RCC 7860 (cell line): ENCODE results near the gene TACSTD2.
"Not testable (repeated sequence)": the region's sequence is repeated elsewhere in the genome, so short reads cannot be mapped to it uniquely, and the experiment has no call there.

Source experiments
- DNase-seq: peaks from one replicate; pipeline ENCODE4 v3.0.0-alpha.2; 2015; ENCODE audit warnings: low spot score
- FAIRE-seq: peaks from 2 replicates; lab custom pipeline; 2012; peaks lifted over from hg19 to GRCh38; lab: Jason Lieb, UNC

The TACSTD2 gene, protein sequence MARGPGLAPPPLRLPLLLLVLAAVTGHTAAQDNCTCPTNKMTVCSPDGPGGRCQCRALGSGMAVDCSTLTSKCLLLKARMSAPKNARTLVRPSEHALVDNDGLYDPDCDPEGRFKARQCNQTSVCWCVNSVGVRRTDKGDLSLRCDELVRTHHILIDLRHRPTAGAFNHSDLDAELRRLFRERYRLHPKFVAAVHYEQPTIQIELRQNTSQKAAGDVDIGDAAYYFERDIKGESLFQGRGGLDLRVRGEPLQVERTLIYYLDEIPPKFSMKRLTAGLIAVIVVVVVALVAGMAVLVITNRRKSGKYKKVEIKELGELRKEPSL

DNA sequence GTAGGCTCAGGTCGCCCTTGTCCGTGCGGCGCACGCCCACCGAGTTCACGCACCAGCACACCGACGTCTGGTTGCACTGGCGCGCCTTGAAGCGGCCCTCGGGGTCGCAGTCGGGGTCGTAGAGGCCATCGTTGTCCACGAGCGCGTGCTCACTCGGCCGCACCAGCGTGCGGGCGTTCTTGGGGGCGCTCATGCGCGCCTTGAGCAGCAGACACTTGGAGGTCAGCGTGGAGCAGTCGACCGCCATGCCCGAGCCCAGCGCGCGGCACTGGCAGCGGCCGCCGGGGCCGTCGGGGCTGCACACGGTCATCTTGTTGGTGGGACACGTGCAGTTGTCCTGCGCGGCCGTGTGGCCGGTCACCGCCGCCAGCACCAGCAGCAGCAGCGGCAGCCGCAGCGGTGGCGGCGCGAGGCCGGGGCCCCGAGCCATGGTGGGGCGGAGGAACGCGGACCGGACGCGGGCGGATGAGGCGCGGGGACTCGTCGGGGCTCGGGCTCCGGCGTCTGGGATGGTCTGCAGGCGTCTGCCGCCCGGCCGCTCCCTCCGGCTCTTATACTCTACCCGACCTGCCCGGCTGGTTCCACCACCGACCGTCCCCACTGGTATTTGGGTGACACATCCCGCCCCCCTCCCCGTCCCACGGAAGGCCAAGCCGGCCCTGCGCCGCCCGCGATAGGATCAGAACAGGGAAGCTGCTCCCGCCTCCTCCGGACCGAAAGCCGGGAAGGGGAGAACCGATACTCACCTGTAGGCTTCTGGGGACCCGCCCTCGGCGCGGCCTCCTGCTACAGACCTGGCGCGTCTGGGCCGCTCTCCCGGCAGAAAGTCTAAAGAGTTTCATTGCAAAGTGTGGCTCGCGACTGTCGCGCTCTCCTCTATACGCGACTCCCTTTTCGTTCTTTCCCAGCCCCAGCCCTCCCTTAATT lies at the start of gene TACSTD2:
Gene TACSTD2, minus strand, starts transcription at position 526 of the 927 bp plus-strand sequence. Its CDS starts 96 bp downstream, at position 430.
- FAIRE-seq, result no peak
- DNase-seq, result no peak

DNA sequence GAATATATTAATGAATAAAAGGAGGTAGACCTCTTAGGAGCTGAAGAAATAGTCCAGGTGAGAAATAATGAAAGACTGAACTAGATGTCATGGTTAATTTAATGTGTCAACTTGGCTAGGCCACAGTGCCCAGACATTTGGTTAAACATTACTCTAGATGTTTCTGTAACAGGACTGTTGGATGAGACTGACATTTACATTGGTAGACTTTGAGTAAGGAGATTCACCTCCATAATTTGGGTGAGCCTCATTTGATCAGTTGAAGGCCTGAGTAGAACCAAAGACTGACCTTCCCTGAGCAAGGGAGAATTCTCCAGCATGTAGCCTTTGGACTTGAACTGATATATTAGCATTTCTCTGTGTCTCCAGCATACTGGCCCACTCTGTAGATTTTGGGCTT lies 49.2 kb upstream of the TACSTD2 start:
- FAIRE-seq, result peak; percentile 69
- no peak for DNase-seq

DNA sequence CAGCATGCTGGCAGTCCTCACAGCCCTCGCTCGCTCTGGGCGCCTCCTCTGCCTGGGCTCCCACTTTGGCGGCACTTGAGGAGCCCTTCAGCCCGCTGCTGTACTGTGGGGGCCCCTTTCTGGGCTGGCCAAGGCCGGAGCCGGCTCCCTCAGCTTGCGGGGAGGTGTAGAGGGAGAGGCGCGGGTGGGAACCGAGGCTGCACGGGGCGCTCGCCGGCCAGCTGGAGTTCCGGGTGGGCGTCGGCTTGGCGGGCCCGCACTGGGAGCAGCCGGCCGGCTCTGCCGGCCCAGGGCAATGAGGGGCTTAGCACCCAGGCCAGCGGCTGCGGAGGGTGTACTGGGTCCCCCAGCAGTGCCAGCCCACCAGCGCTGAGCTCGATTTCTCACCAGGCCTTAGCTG lies 46.2 kb upstream of the TACSTD2 start:
- not testable (repeated sequence) for DNase-seq, FAIRE-seq

GRCh38 chr1:58622571-58622970 lies 45.5 kb upstream of the TACSTD2 start:
- DNase-seq (no peak), FAIRE-seq (no peak)

GRCh38 chr1:58621391-58621790 lies 44.3 kb upstream of the TACSTD2 start:
- no peak for DNase-seq
- no peak for FAIRE-seq

DNA sequence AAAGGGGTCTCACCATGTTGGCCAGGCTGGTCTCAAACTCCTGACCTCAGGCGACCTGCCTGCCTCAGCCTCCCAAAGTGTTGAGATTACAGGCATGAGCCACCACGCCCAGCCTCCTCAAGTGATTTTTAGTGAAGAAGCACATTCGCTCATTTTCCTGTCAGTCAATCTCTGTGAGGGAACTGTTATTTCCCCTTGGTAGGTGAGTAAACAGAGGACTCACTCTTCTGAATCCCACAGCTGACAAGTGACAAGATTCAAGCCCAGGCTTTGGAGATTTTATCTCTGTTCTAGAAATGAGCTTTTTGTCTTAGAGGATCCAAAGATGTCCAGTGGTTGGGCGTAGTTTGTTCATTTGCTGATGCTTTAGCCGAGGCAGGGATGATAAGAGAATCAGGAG lies 43.9 kb upstream of the TACSTD2 start:
- no peak for FAIRE-seq
- peak; percentile 14 for DNase-seq

DNA sequence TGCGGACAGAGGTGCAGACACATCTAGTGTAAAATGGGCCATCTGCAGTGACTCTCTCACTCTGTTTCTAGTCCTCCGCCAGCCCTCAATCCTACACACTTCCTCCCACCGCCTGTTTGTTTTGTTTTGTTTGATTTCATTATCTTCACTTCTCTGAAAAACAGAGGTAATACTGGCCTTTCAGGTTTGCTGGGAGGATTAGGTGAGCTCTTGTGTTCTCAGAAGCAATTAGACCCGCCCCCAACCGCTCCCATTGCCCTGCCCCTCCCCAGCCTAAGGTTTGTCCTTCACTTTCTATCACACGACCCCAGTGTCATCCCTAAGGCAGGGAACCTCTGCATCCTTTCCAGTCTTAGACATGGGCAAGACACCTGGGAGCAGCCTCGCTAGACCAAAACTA lies 43.2 kb upstream of the TACSTD2 start:
- no peak for FAIRE-seq
- DNase-seq, result no peak

DNA sequence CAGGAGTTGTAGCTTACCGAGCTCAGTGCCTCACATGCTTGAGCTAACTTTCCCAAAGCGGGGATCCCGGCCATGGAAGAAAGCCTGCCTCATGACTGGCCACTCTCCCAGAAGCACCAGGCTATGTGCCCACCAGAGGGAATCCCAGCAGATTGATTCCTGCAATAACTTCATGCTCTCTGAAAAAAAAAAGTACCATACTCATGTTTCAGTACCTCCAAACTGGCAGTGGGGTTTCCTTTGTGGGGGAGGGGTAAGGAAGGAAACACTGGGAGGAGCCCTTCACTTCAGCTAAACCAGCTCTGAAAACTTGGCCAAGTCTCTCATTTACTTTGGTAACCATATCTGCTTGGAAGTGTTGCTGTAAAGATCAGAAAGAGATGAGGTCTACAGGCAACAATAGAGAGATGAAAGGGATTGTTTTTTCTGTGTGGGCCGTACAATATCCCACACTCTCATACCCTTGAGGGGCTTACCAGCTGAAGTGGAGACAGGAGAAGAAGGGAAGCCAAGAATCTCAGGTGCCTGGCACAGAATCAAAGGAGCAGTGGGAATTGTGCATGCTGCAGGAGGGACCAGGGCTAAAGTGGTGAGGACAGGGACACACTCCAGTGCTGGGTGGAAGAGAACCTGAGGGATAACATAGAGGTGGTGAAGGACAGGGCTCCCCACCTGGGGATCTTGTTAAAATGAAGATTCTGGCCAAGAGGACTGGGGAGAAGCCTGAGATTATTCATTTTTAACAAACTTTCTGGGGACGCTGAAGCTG lies 42.4 kb upstream of the TACSTD2 start:
- no peak for DNase-seq
- no peak for FAIRE-seq

DNA sequence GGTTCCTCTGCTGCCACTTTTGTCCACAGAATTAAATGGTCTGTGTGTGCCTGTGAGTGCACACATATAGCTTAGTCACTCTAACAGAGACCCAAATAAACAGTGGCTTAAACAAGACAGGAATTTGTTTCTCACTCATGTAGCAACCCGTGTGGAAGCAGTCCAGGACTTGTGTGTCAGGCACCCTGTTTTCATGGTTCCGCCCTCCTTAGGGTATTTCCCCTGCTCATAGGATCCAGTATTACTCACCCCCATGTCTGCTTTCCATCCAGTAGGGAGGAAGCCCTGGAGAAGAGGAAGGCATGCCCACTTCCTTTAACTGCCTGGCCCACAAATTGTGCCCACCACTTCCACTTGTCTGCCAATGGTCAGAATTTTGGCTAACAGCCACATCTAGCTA lies 41.3 kb upstream of the TACSTD2 start:
- DNase-seq (peak; percentile 97), FAIRE-seq (peak; percentile 94)

DNA sequence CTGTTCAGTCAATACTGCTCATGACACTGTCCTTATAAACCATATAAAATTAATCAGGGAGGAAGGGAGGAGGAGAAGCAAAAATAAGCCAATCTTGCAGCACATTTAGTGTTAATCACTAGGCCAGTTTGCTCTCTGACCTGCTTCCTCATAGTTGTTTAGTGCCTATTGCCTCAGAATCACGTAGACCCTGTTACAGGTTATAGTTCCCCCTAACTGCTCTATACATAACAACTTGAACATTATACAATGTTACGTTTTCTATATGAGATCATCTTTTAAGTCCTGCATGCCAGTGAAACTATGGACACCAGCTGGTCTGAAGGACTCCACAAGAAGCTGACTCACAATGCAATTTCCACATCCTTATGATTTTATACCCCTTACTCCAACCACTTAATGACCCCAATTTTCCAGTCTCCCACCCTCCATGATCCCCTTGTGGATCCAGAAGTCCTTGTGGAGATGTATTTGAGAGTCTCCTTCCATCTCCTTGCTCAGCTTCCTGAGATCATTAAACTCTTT lies 34.9 kb upstream of the TACSTD2 start:
- FAIRE-seq, result no peak
- DNase-seq, result no peak

DNA sequence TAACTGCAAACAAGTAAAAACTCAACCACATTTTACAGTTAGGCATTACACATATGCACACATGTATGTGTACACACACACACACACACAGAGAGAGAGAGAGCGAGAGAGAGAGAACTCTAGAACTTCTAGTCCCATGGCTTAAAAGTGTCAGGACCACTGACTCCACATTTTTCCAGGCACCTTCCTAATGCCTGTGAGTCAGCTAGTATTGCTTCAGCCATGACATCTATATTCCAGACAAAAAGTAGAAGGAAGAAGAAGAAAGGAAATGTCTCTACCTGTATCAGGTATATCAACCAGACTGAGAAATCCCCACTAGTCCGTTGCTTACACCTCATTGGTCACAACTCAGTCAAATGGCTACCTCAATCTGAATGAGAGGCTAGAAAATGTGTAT lies 31.9 kb upstream of the TACSTD2 start:
- DNase-seq (no peak), FAIRE-seq (no peak)

DNA sequence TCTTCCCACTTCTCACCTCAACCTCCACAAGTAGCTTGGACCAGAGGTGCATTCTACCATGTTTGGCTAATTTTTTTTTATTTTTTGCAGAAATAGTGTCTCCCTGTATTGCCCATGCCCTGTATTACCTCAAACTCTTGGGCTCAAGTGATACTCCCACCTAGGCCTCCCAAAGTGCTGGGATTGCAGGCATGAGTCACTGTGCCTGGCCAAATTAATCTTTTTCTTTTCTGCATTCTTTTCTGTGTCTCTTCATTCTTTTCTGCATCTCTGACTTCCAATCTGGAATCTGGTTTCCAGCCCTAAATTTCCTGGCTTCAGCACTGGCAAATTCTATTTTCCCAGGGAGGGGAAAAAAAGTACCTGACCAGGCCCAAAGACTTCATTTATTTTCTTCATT lies 31.2 kb upstream of the TACSTD2 start:
- DNase-seq (no peak), FAIRE-seq (no peak)

GRCh38 chr1:58607391-58607790 lies 30.3 kb upstream of the TACSTD2 start:
- FAIRE-seq, result no peak
- DNase-seq, result no peak

- not testable (repeated sequence) for FAIRE-seq, DNase-seq
Observed at GRCh38 chr1:58601921-58602320, 24.9 kb upstream of the TACSTD2 start.

GRCh38 chr1:58597996-58598395 lies 20.9 kb upstream of the TACSTD2 start:
- FAIRE-seq, result no peak
- DNase-seq, result no peak

DNA sequence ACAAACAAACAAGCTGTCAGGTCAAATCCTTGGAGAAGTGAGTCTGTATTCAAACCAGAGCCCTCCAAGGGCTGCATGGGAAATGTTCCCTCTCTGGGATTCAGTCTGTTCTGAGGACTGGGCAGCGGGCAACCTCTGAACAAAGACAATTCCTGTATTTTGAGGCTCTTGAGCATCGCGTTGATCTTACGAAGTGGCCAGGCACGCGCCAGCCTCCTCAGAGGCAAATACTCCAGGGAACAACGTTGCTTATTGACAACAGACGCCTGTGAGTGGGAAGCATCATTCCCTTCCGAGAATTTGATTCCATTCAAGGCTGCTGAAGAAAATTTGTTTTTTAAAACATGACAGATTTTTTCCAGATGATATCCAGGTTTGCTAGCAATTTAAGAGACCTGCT lies 20.0 kb upstream of the TACSTD2 start:
- no peak for DNase-seq
- FAIRE-seq, result no peak

GRCh38 chr1:58596631-58597052 lies 19.6 kb upstream of the TACSTD2 start:
- FAIRE-seq (no peak), DNase-seq (no peak)

DNA sequence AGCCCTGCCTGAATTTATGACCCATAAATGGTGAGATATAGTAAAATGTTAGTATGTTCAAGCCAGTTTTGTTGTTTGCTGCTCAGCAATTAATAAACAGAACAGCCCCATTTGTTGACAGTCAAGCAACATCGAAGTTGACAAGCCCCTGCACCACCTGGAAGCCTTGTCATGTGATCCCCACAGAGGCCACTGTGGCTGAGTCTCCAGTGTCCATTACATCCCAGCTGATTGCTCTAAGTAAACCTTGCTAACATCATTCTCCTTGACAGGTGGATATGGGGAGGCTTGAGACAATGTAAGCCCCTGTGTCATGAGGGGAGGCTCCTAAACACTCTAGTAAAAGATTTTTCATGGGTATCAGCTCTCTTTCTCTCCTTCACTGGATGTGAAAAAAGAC lies 17.5 kb upstream of the TACSTD2 start:
- FAIRE-seq (no peak), DNase-seq (no peak)

- peak; percentile 97 for FAIRE-seq
- DNase-seq, result peak; percentile 90
Observed at GRCh38 chr1:58592522-58593134, 15.6 kb upstream of the TACSTD2 start.

DNA sequence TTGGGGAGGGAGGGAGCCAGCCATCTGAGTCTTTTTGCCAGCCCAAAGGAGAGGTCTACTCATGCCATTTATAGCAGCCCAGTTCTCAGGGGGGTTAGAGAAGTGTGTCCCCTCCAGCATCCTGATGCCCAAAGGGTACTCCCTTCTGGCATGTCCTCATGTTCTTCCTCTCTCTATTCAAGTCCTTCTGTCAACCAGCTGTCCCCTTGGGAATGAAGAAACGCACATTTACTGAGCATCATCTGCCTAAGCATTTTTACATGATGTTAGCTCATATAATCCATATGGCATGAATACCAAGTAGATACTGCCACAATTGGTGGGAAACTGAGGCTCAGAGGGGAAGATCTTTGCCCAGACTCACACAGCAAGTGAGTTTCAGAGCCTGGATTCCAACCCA lies 14.8 kb upstream of the TACSTD2 start:
- FAIRE-seq (no peak), DNase-seq (no peak)
